ENCODE results near the gene CMTM4. TPM values are rescaled to one million over a fixed set of nuclear protein-coding genes. Genes with fewer than 3 reads are reported as not detected.
A peak's percentile ranks its signal among the peaks of the same experiment; 100 is the strongest.

Gene CMTM4
- total RNA-seq, 1 experiment from 2014 or later, result 14.6 TPM

DNA sequence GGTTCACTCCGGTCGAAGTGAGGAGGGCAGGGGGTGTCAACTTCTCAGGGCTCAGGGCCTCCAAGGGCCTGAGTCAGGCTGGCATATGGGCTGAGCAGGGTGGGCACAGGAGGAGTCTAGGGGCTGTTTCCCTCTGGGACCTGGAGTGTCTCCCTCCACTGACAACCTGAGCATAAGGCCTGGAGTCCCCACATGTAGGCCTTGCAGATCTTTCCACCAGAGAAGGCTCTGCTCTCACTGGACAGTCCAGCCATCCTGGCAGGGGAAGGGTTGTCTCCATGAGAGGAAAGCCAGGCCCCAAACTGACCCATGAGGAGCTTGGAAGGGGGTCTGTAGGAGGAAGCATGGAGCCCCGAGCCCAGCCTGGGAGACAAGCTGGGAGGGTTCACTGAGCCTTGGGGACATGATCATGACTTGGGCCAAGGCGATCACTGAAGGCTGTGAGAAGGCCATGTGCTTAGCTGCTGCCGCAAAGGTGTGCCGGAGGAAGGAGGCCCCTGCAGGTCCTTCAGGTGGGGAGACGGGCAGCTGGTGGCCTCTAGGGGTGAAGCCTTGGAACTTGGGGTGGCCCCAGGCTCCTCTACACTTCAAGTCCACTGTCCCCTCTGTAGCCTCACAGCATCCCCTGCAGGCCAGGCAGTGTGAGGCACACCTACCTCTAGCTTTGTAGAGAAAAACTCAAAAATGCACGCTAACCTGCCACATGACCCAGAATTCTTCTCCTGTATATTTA, 107.4 kb downstream of the CMTM4 start:
- DNase-seq (ENCODE audit: low read depth in 1 of 2, low spot score in 2 of 2), result no peak
- H3K9me3 ChIP-seq (replicated peaks), result no peaks in the 10 kb centered on the region

DNA sequence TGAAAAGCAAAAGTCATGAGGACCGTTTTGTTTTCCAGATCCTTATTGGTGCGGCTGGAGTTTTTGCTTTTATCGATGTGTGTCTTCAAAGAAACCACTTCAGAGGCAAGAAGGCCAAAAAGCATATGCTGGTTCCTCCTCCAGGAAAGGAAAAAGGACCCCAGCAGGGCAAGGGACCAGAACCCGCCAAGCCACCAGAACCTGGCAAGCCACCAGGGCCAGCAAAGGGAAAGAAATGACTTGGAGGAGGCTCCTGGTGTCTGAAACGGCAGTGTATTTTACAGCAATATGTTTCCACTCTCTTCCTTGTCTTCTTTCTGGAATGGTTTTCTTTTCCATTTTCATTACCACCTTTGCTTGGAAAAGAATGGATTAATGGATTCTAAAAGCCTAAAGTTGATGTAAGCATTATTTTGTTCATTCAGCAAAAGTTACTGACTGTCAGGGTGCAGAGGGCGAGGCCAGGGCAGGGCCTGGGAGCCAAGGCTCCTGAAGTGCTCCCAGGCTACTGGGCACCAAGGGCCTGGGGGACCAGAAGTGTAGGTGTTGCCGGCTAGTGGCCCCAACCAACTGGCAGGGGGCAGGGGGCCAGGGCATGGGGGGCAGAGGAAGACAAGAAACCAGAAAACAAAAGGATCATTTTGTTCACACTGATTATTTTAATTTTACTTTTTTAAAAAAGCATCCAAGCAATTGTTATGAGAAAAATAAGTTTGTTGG, 108.5 kb downstream of the CMTM4 start:
- no peak for DNase-seq (ENCODE audit: low read depth in 1 of 2, low spot score in 2 of 2)
- Histone ChIP-seq H3K27ac (no peak overlapping the region), H3K9me3 (replicated peaks) (no peaks in the 10 kb centered on the region), H3K4me3 (no peak overlapping the region), H3K4me1 (replicated peaks) (no peaks in the 10 kb centered on the region), H3K36me3 (no peaks in the 10 kb centered on the region), H3K27me3 (replicated peaks) (no peaks in the 10 kb centered on the region)

More for the DNA sequence above, 107.4 kb downstream of the CMTM4 start:
- Histone ChIP-seq H3K4me1 (replicated peaks) (no peaks in the 10 kb centered on the region), H3K27ac (no peak overlapping the region), H3K4me3 (no peak overlapping the region), H3K36me3 (no peaks in the 10 kb centered on the region), H3K27me3 (replicated peaks) (no peaks in the 10 kb centered on the region)

DNA sequence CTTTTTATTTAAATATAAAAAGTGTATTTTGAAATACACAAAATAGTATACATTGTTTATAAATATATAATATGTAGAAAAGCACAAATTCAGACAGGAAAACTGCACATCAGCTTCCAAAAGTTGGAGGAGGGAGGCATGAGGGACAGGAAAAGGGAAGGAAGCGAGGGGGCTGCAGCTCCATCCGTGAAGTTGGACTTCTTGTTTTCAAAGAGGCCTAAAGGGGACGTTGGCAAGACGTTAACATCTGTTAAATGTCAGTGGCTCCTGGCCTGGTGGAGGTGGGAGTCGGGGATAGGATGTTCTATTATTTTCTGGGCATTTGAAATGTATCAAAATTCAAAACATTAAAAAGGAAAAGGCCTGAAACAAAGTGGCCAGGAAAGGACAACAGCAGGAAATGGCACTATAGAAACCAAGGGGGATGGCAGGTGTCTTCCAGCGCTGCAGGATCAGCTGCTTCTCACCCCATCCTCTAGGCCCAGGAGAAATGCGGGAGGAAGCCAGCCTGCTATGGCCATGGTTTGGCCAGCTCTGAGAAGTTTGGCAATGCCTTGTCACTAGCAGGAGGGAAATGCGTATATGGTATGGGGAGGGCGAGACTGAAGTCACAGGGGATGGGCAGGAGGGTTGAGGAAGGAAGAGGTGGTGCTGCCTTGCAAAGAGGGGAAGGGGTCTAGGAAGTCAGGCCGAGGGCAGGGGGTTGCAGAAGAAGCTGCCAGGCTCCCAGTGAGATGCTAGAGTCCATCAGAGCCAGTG, 110.9 kb downstream of the CMTM4 start:
- Histone ChIP-seq H3K36me3 (no peaks in the 10 kb centered on the region), H3K4me1 (replicated peaks) (no peaks in the 10 kb centered on the region), H3K9me3 (replicated peaks) (no peaks in the 10 kb centered on the region), H3K27me3 (replicated peaks) (no peaks in the 10 kb centered on the region), H3K27ac (no peak overlapping the region), H3K4me3 (no peak overlapping the region)
- no peak for DNase-seq (ENCODE audit: low read depth in 1 of 2, low spot score in 2 of 2)

DNA sequence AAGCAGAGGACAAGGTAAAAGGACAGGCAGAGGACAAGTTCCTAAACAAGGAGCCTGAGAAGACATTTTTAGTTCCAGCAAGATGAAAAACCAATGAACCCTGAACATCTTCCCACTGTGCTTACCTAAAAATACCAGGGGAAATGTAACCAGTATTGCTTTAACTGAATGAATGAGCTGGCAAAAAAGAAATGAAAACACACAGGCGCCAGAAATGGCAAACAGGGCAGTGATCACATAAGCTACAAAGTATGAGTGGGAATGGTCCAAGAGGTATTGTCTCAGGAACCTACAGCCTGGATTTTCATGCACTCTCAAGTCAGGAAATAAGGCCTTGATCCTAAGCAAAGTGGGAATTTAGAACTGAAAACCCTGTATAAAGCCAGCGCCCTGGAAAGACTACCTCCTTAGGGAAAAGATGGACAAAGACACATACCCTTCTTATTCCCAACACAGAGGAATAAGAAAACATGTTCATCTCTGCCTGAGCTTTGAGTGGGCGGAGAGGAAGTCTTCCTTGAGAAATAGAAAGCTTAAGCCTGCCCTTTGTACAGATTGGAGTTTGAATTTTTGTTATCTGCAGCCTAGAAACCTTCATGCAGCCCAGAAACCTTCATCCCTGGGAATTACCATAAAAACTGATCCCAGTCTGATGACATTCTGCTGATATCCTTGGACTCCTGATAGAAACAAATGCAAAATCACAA, 115.1 kb downstream of the CMTM4 start:
- H3K4me1 ChIP-seq (replicated peaks), result no peaks in the 10 kb centered on the region
- no peak overlapping the region for H3K27ac ChIP-seq
- no peaks in the 10 kb centered on the region for H3K36me3 ChIP-seq
- no peak for DNase-seq (ENCODE audit: low read depth in 1 of 2, low spot score in 2 of 2)
- H3K27me3 ChIP-seq (replicated peaks), result no peaks in the 10 kb centered on the region
- no peaks in the 10 kb centered on the region for H3K9me3 ChIP-seq (replicated peaks)
- H3K4me3 ChIP-seq, result no peak overlapping the region

DNA sequence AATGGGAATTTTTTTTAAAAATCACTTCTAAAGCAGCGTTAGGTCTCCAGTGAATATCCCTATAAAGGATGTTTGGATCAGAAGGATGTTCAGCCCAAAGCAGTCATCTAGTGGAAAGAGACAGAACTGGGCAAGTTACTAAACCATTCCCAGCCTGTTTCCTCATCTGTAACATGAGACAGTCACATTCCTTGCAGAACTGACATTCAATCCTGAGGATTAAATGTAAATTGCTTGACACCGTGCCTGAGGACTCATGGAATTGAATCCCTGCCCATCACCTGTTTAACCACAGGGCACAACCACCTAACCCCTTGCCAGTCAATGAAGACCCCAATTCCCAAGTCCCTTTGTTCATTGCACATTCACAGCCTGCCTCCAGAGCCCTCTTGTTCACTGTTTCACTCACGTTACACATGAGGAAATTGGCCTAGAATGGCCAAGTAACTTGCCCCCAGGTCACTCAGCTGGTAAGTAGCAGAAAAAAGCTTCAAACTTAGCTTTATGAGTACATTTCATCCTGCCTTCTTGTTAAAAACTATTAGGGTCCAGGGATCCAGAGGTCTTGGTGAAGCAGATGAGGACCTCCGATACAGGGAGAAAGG, 115.8 kb downstream of the CMTM4 start:
- no peak for DNase-seq (ENCODE audit: low read depth in 1 of 2, low spot score in 2 of 2)
- Histone ChIP-seq H3K4me1 (replicated peaks) (no peaks in the 10 kb centered on the region), H3K27ac (no peak overlapping the region), H3K9me3 (replicated peaks) (no peaks in the 10 kb centered on the region), H3K27me3 (replicated peaks) (no peaks in the 10 kb centered on the region), H3K4me3 (no peak overlapping the region), H3K36me3 (no peaks in the 10 kb centered on the region)

DNA sequence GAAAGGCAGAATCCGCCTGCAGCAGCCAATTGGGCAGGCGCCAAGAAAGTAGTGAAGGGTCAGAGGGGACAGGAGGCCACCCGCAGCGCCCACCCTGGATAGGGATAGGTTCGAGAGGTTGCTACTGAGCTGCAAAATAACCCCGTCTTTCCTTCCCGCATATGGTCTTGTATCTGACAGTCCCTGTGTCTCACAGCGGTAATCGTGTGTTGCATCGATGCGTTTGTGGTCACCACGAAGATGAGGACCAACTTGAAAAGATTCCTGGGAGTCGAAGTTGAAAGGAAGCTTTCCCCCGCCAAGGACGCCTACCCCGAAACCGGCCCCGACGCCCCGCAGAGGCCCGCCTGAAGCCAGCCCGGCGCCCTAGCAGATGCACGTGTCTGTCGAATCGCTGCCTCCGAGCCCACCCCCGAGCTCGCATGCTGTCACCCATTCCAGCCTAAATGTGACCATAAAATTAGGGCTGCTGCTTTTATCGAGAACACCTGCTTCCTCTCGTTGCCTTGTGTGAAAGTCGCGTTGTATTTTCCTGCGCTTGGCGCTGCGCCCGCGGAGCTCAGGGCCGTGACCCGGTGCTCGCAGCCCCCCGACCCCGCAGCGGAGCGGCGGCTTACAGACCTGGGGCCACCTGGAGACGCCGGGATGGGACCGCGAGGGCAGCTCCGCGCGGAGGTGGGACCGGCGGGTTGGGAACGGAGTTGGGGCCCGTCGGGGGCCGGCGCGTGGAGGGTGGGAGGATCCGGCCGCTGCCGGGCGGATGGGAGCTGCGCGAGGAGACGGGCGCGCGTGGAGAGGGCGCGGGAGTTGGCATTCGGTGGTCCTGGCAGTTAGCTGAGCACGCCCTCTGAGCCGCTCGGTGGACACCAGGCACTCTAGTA, 117.7 kb downstream of the CMTM4 start, which contains the start of gene CMTM2:
Gene CMTM2 (plus strand): TSS at position 813 of the 881 bp plus-strand sequence. CDS start 145 bp downstream, outside the sequence.
- Histone ChIP-seq H3K27ac (no peak within 1 kb of the TSS), H3K4me3 (no peak within 1 kb of the TSS), H3K36me3 (no peaks in the 10 kb centered on the region), H3K9me3 (replicated peaks) (no peaks in the 10 kb centered on the region), H3K27me3 (replicated peaks) (no peaks in the 10 kb centered on the region), H3K4me1 (replicated peaks) (no peaks in the 10 kb centered on the region)
- DNase-seq (ENCODE audit: low read depth in 1 of 2, low spot score in 2 of 2), result no peak

DNA sequence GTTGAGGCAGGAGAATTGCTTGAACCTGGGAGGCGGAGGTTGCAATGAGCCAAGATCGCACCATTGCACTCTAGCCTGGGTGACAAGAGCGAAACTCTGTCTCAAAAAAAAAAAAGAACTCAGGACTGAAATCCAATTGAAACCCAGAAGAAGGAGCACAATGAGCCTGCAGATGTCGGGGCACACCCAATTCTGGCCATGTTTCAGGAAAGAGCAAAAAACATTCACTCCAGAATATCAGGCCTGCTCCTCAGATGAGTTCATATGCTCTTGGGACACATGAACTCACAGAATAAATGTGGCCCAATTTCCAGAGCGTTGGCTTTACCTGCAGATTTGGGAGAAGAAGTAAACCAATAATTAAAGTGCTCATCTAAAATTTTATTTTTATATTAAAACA, 120.2 kb downstream of the CMTM4 start:
- Histone ChIP-seq H3K27ac (no peak overlapping the region), H3K4me3 (no peak overlapping the region), H3K36me3 (peaks cover 1% of the 10 kb centered on the region), H3K27me3 (replicated peaks) (no peaks in the 10 kb centered on the region), H3K4me1 (replicated peaks) (no peaks in the 10 kb centered on the region), H3K9me3 (replicated peaks) (no peaks in the 10 kb centered on the region)
- no peak for DNase-seq (ENCODE audit: low read depth in 1 of 2, low spot score in 2 of 2)

DNA sequence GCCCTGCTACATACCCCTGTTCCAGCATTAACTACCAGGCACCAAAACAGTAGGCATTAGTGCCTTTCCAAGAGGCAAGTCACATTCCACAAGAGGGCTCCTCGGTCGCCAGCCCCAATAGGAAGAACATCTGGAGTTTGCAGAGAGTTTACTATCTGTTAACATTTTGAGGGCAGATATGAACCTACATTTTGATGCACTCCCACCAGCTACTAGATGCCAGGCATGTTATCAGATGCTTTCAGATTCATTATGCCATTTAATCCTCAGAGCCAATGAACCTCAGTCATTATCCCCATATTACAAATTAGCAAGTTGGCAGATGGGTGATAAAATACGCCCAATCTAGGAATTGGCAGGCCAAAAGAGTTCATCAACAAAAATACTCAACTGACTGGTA, 121.5 kb downstream of the CMTM4 start:
- no peak overlapping the region for H3K27ac ChIP-seq
- DNase-seq (ENCODE audit: low read depth in 1 of 2, low spot score in 2 of 2), result no peak
- H3K36me3 ChIP-seq, result peaks cover 6% of the 10 kb centered on the region
- H3K9me3 ChIP-seq (replicated peaks), result no peaks in the 10 kb centered on the region
- H3K4me3 ChIP-seq, result no peak overlapping the region
- peaks cover 5% of the 10 kb centered on the region for H3K4me1 ChIP-seq (replicated peaks)
- H3K27me3 ChIP-seq (replicated peaks), result no peaks in the 10 kb centered on the region

DNA sequence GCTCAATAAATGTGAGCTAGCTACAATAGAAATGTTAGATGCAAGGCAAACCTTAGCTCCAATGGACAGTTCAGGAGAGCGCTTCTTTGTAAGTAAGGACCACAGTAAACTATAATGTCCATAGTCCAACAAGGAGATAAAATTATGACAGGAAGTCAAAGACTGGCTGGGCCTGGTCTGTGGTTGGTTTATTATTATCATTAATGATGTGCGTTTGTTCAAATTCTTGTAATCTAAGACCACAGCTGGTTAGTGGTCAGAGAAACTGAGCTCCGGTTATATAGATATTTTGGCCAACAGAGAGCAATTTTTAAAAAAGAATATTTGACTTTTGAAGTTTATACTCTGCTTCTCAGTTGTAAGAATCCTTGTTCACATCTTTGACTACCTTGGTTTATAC, 122.0 kb downstream of the CMTM4 start:
- Histone ChIP-seq H3K9me3 (replicated peaks) (no peaks in the 10 kb centered on the region), H3K4me3 (no peak overlapping the region), H3K27me3 (replicated peaks) (no peaks in the 10 kb centered on the region), H3K4me1 (replicated peaks) (peaks cover 11% of the 10 kb centered on the region), H3K36me3 (peaks cover 6% of the 10 kb centered on the region), H3K27ac (no peak overlapping the region)
- no peak for DNase-seq (ENCODE audit: low read depth in 1 of 2, low spot score in 2 of 2)

DNA sequence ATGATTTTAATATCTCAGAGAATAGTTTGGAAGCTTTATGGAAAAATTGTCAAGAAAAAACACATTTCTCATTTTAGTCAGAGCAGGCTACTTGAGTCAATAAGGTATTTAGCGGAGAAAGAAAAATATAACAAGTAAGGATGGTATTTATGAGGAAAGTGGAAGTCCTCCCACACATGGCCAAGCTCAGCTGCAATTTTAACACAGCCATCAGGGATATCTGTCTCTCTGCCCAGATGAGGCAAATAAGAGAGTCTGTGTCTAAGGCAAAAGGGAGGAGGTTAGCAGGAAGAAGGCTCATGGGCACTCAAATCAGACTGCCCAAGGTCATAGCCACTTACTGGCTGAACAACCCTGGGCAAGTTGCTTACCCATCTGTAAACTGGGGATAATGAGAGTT, 122.5 kb downstream of the CMTM4 start:
- Histone ChIP-seq H3K36me3 (peaks cover 6% of the 10 kb centered on the region), H3K4me1 (replicated peaks) (peaks cover 15% of the 10 kb centered on the region), H3K27me3 (replicated peaks) (no peaks in the 10 kb centered on the region), H3K27ac (no peak overlapping the region), H3K4me3 (no peak overlapping the region), H3K9me3 (replicated peaks) (no peaks in the 10 kb centered on the region)
- no peak for DNase-seq (ENCODE audit: low read depth in 1 of 2, low spot score in 2 of 2)

DNA sequence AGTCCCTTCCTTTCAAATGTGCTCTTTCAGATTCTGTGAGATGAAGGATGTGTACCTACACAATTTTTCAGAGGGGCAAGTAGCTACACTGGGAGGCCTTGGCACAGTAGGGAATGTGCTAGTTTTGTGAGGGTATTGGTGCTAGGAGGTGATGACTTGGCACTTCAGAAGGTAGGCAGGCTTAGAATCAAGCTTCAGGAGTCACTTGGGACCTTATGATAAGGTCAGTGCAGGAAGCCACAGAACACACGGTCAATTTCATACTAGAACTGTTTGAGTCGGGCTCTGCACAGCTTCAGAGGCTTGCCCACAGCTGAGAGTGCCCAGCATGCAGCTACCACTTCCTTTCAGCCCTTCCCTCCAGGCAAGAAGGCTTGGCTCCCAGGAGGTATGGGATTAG, 124.2 kb downstream of the CMTM4 start:
- H3K4me1 ChIP-seq (replicated peaks), result peaks cover 24% of the 10 kb centered on the region
- no peak overlapping the region for H3K4me3 ChIP-seq
- DNase-seq (ENCODE audit: low read depth in 1 of 2, low spot score in 2 of 2), result no peak
- no peaks in the 10 kb centered on the region for H3K9me3 ChIP-seq (replicated peaks)
- H3K27me3 ChIP-seq (replicated peaks), result no peaks in the 10 kb centered on the region
- no peak overlapping the region for H3K27ac ChIP-seq
- H3K36me3 ChIP-seq, result peaks cover 11% of the 10 kb centered on the region

DNA sequence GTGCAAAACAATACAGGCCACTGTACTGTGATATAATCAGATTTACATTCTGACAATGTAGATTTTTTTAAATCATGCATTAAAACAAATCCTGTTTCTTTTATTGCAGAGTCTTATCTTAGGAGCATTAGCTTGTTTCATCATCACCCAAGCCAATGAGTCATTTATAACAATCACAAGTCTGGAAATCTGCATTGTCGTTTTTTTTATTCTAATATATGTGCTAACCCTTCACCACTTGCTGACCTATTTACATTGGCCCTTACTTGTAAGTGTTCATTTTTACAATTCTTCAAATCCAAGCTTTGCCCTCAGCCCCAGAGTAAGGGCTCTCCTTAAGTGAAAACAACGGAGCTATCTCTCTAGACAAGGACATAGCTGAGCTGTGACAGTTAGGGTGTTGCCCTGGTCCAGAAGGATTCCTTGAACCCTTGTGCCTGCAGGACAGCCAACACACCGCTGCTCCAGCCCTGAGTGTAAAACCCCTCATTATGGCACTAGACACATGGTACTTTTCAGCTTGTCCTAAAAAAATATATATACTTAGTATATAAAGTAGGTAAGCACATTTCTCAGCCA, 126.6 kb downstream of the CMTM4 start:
- Histone ChIP-seq H3K27me3 (replicated peaks) (no peaks in the 10 kb centered on the region), H3K4me3 (no peak overlapping the region), H3K27ac (peak overlapping the region; percentile 33), H3K9me3 (replicated peaks) (no peaks in the 10 kb centered on the region), H3K36me3 (peaks cover 20% of the 10 kb centered on the region), H3K4me1 (replicated peaks) (peaks cover 24% of the 10 kb centered on the region)
- peak in 1 of 2 experiments; percentile 49 for DNase-seq (ENCODE audit: low read depth in 1 of 2, low spot score in 2 of 2)
